GM10248 (cell line): ENCODE data around the gene LYPD6B.

Experiments
- CTCF ChIA-PET: fragments of 300-600 bp; sonication (Branson Sonifier 250); formaldehyde crosslinking; extraction: SDS; loops from one replicate; lab custom pipeline; 2021; ENCODE audit warnings: antibody characterized with exemption; lab: Yijun Ruan, JAX
- POLR2A ChIA-PET: fragments of 350-650 bp; sonication (Branson Sonifier 250); formaldehyde crosslinking; extraction: SDS; loops from one replicate; lab custom pipeline; 2020; ENCODE audit warnings: antibody characterized with exemption; lab: Yijun Ruan, JAX
- DNase-seq: peaks from one replicate; pipeline ENCODE4 v3.0.0; 2012; ENCODE audit errors: extremely low spot score
- CTCF ChIP-seq: IDR thresholded peaks from 2 replicates; pipeline ENCODE4 v1.5.1; 2012; ENCODE audit warnings: mild to moderate bottlenecking, low read depth; ENCODE audit errors: extremely low read depth, missing control alignments, control extremely low read depth

Gene LYPD6B

GRCh38 chr2:149042881-149043280, 4.4 kb downstream of the LYPD6B start:
- DNase-seq = no peak
- no peak for TF ChIP-seq CTCF
- CTCF ChIA-PET = interaction anchor here (4.2 to 19.2 kb wide), 2 partner anchors 15 to 26 kb away, joined by 53 to 259 read pairs; no protein-coding TSS in a partner anchor
- POLR2A ChIA-PET = no interaction called here

- DNase-seq = no peak
- no peak for TF ChIP-seq CTCF
- ChIA-PET CTCF (no interaction called here), POLR2A (no interaction called here)
Measured at GRCh38 chr2:149044500-149044899, 6.0 kb downstream of the LYPD6B start.

GRCh38 chr2:149047118-149047517, 8.6 kb downstream of the LYPD6B start:
- TF ChIP-seq CTCF = no peak
- ChIA-PET CTCF (interaction anchor here (1.3 to 2.3 kb wide), 2 partner anchors 14 to 30 kb away, joined by 3 to 6 read pairs; no protein-coding TSS in a partner anchor), POLR2A (no interaction called here)
- DNase-seq = no peak

- CTCF ChIA-PET = interaction anchor here (1.0 to 4.3 kb wide), 4 partner anchors 10 to 512 kb away, joined by 3 to 25 read pairs (median 5); partner anchors contain the start of gene LYPD6B
- POLR2A ChIA-PET = no interaction called here
- no peak for DNase-seq
Measured at GRCh38 chr2:149049142-149049541, 10.6 kb downstream of the LYPD6B start.

GRCh38 chr2:149050188-149050587, 11.7 kb downstream of the LYPD6B start:
- CTCF ChIA-PET = interaction anchor here (1.0 to 4.3 kb wide), 3 partner anchors 9 to 32 kb away, joined by 3 to 25 read pairs (median 4); no protein-coding TSS in a partner anchor
- no peak for TF ChIP-seq CTCF
- no peak for DNase-seq
- POLR2A ChIA-PET = no interaction called here

More at GRCh38 chr2:149049142-149049541, 10.6 kb downstream of the LYPD6B start:
- TF ChIP-seq CTCF = no peak

- no peak for DNase-seq
- no peak for TF ChIP-seq CTCF
- CTCF ChIA-PET = interaction anchor here (1.4 to 1.9 kb wide), 2 partner anchors 16 to 25 kb away, joined by 4 read pairs; no protein-coding TSS in a partner anchor
- POLR2A ChIA-PET = no interaction called here
Measured at GRCh38 chr2:149055751-149056150, 17.3 kb downstream of the LYPD6B start.
